ENCODE results near the gene PPP3CB.

DNA sequence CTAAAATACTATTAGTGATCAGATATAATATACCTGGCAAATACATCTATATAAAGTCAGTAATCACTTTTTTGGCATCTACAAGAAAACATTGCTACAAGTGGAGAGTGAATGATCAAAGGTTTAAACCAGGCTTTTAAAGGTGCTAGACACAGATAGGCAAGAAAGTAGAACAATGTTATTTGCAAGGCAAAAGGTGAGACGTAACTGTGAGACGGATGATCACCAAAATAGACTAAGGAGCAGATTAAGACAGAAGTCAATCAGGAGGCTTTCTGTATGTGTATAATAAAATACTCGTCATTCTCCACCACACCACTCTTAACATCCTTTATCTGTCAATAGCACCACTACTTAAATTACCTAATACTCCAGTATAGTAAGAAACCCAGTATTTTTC is 90.3 kb downstream of the PPP3CB start:
- no peak for TF ChIP-seq YY1 (IDR thresholded peaks at IDR 0.05; ENCODE audit: insufficient read depth, insufficient read length)
- TF ChIP-seq SUZ12 (IDR thresholded peaks at IDR 0.05; ENCODE audit: extremely low read depth, insufficient read depth, insufficient read length): no peak

Data from NT2/D1 (cell line).